HEK293 (cell line): ENCODE data around the gene MACF1.
A peak's percentile ranks its signal among the peaks of the same experiment; 100 is the strongest.

Experiments
- CTCF ChIP-seq: fragments of 450-650 bp; formaldehyde crosslinking; IDR thresholded peaks from 2 replicates; pipeline ENCODE4 v1.5.1; 2016; ENCODE audit warnings: missing biosample characterization, missing genetic modification characterization
- GLI2 ChIP-seq: fragments of 450-650 bp; formaldehyde crosslinking; IDR thresholded peaks from 2 replicates; pipeline ENCODE4; 2017; ENCODE audit warnings: missing biosample characterization, missing genetic modification characterization, low read depth, borderline replicate concordance
- KLF1 ChIP-seq: fragments of 450-650 bp; formaldehyde crosslinking; IDR thresholded peaks from 2 replicates; pipeline ENCODE4 v1.5.1; 2016; ENCODE audit warnings: missing biosample characterization, missing genetic modification characterization
- PRDM4 ChIP-seq: fragments of 450-650 bp; formaldehyde crosslinking; IDR thresholded peaks from 2 replicates; pipeline ENCODE4 v1.5.1; 2017; ENCODE audit warnings: missing biosample characterization, missing genetic modification characterization
- REPIN1 ChIP-seq: fragments of 450-650 bp; formaldehyde crosslinking; IDR thresholded peaks from 2 replicates; pipeline ENCODE4 v1.5.1; 2017; ENCODE audit warnings: missing biosample characterization, missing genetic modification characterization, low read depth
- SCRT2 ChIP-seq: fragments of 450-650 bp; formaldehyde crosslinking; IDR thresholded peaks from 2 replicates; pipeline ENCODE4 v1.5.1; 2016; ENCODE audit warnings: missing biosample characterization, missing genetic modification characterization
- SETDB1 ChIP-seq: IDR thresholded peaks from one replicate; pipeline ENCODE4 v1.6.1; 2017; ENCODE audit warnings: mild to moderate bottlenecking, low read length, moderate library complexity, mixed read lengths; ENCODE audit not compliant: insufficient read length
- ZBTB21 ChIP-seq: fragments of 450-650 bp; formaldehyde crosslinking; IDR thresholded peaks from 2 replicates; pipeline ENCODE4 v1.5.1; 2017; ENCODE audit warnings: missing biosample characterization, missing genetic modification characterization
- ZBTB8A ChIP-seq: fragments of 450-650 bp; formaldehyde crosslinking; IDR thresholded peaks from 2 replicates; pipeline ENCODE4 v1.5.1; 2016; ENCODE audit warnings: missing biosample characterization, missing genetic modification characterization
- ZFP69B ChIP-seq: fragments of 450-650 bp; formaldehyde crosslinking; IDR thresholded peaks from 2 replicates; pipeline ENCODE4 v1.5.1; 2016; ENCODE audit warnings: missing biosample characterization, missing genetic modification characterization
- ZNF148 ChIP-seq: fragments of 450-650 bp; formaldehyde crosslinking; IDR thresholded peaks from 2 replicates; pipeline ENCODE4 v1.5.0; 2017; ENCODE audit warnings: missing biosample characterization, missing genetic modification characterization, borderline replicate concordance
- ZNF19 ChIP-seq: fragments of 450-650 bp; formaldehyde crosslinking; IDR thresholded peaks from 2 replicates; pipeline ENCODE4; 2016; ENCODE audit warnings: missing biosample characterization, missing genetic modification characterization, low read depth
- ZNF211 ChIP-seq: fragments of 450-650 bp; formaldehyde crosslinking; IDR thresholded peaks from 2 replicates; pipeline ENCODE4 v1.5.1; 2016; ENCODE audit warnings: low read depth, missing biosample characterization, missing genetic modification characterization
- ZNF248 ChIP-seq: fragments of 450-650 bp; formaldehyde crosslinking; IDR thresholded peaks from 2 replicates; pipeline ENCODE4 v1.5.1; 2017; ENCODE audit warnings: missing biosample characterization, missing genetic modification characterization
- ZNF274 ChIP-seq, 2 experiments: fragments of 200-500 bp in 1 of 2; fragments of 450-650 bp in 1 of 2; sonication (Bioruptor generic) in 1 of 2; formaldehyde crosslinking in 1 of 2; IDR thresholded peaks; 2 replicates each; pipeline versions ENCODE4 v1.5.1 to v1.6.1; 2014 to 2016; ENCODE audit warnings: borderline replicate concordance in 1 of 2, inconsistent platforms in 1 of 2, low read length in 1 of 2, missing biosample characterization in 1 of 2, missing genetic modification characterization in 1 of 2
- ZNF311 ChIP-seq: fragments of 450-650 bp; formaldehyde crosslinking; IDR thresholded peaks from 2 replicates; pipeline ENCODE4 v1.5.1; 2017; ENCODE audit warnings: missing biosample characterization, missing genetic modification characterization, borderline replicate concordance
- ZNF324 ChIP-seq: fragments of 450-650 bp; formaldehyde crosslinking; IDR thresholded peaks from 2 replicates; pipeline ENCODE4 v1.5.1; 2016; ENCODE audit warnings: missing biosample characterization, missing genetic modification characterization
- ZNF354C ChIP-seq: fragments of 450-650 bp; formaldehyde crosslinking; IDR thresholded peaks from 2 replicates; pipeline ENCODE4 v1.5.1; 2016; ENCODE audit warnings: missing biosample characterization, missing genetic modification characterization, low read depth, borderline replicate concordance
- ZNF404 ChIP-seq: fragments of 450-650 bp; formaldehyde crosslinking; IDR thresholded peaks from 2 replicates; pipeline ENCODE4 v1.5.1; 2017; ENCODE audit warnings: missing biosample characterization, missing genetic modification characterization
- ZNF501 ChIP-seq: fragments of 450-650 bp; formaldehyde crosslinking; IDR thresholded peaks from 2 replicates; pipeline ENCODE4 v1.5.1; 2016; ENCODE audit warnings: missing biosample characterization, missing genetic modification characterization
- ZNF514 ChIP-seq: fragments of 450-650 bp; formaldehyde crosslinking; IDR thresholded peaks from 2 replicates; pipeline ENCODE4 v1.5.1; 2016; ENCODE audit warnings: missing biosample characterization, missing genetic modification characterization
- ZNF521 ChIP-seq: fragments of 450-650 bp; formaldehyde crosslinking; IDR thresholded peaks from 2 replicates; pipeline ENCODE4 v1.5.1; 2017; ENCODE audit warnings: missing biosample characterization, mild to moderate bottlenecking, missing genetic modification characterization
- ZNF560 ChIP-seq: fragments of 450-650 bp; formaldehyde crosslinking; IDR thresholded peaks from 2 replicates; pipeline ENCODE4 v1.5.1; 2017; ENCODE audit warnings: missing biosample characterization, missing genetic modification characterization, borderline replicate concordance
- ZNF585B ChIP-seq: fragments of 450-650 bp; formaldehyde crosslinking; IDR thresholded peaks from 2 replicates; pipeline ENCODE4 v1.5.1; 2016; ENCODE audit warnings: missing biosample characterization, missing genetic modification characterization
- ZNF626 ChIP-seq: fragments of 450-650 bp; sonication (Bioruptor Pico); formaldehyde crosslinking; IDR thresholded peaks from 2 replicates; pipeline ENCODE4 v1.5.1; 2018; ENCODE audit warnings: missing biosample characterization, missing genetic modification characterization, inconsistent platforms
- ZNF670 ChIP-seq: fragments of 450-650 bp; formaldehyde crosslinking; IDR thresholded peaks from 2 replicates; pipeline ENCODE4 v1.5.1; 2016; ENCODE audit warnings: missing biosample characterization, missing genetic modification characterization, low read depth
- ZNF704 ChIP-seq: fragments of 450-650 bp; formaldehyde crosslinking; IDR thresholded peaks from 2 replicates; pipeline ENCODE4 v1.5.1; 2016; ENCODE audit warnings: missing biosample characterization, missing genetic modification characterization
- ZNF707 ChIP-seq: fragments of 450-650 bp; formaldehyde crosslinking; IDR thresholded peaks from 2 replicates; pipeline ENCODE4 v1.5.1; 2016; ENCODE audit warnings: missing biosample characterization, missing genetic modification characterization
- ZNF747 ChIP-seq: fragments of 450-650 bp; formaldehyde crosslinking; IDR thresholded peaks from 2 replicates; pipeline ENCODE4 v1.5.1; 2016; ENCODE audit warnings: missing biosample characterization, missing genetic modification characterization
- ZNF777 ChIP-seq: fragments of 450-650 bp; formaldehyde crosslinking; IDR thresholded peaks from 2 replicates; pipeline ENCODE4 v1.5.1; 2017; ENCODE audit warnings: missing biosample characterization, missing genetic modification characterization, borderline replicate concordance
- ZSCAN5A ChIP-seq: fragments of 450-650 bp; formaldehyde crosslinking; IDR thresholded peaks from 2 replicates; pipeline ENCODE4 v1.5.1; 2016; ENCODE audit warnings: missing biosample characterization, missing genetic modification characterization

The MACF1 gene

GRCh38 chr1:39183503-39184353 lies 20.8 kb upstream of the MACF1 start (continued):
- TF ChIP-seq KLF1 (tag by site-specific recombination) (no peak), ZBTB8A (tag by site-specific recombination) (no peak), GLI2 (no peak; the same call in 1 of the 2 replicates), ZNF324 (tag by site-specific recombination) (no peak), ZSCAN5A (tag by site-specific recombination) (no peak), ZNF626 (tag by site-specific recombination) (no peak), ZNF501 (tag by site-specific recombination) (no peak), ZFP69B (tag by site-specific recombination) (peak; percentile 49; the same call in 1 of the 2 replicates), ZNF211 (tag by site-specific recombination) (no peak), ZNF777 (tag by site-specific recombination) (no peak), ZNF514 (no peak), ZNF670 (no peak), ZNF274 (IDR thresholded peaks at IDR 0.05; ENCODE audit: low read length) (no peak), ZNF274 (tag by site-specific recombination; IDR thresholded peaks at IDR 0.05; ENCODE audit: borderline replicate concordance) (no peak), ZNF521 (tag by site-specific recombination) (no peak), ZNF747 (tag by site-specific recombination) (no peak), REPIN1 (no peak), ZNF404 (tag by site-specific recombination) (no peak), ZNF311 (tag by site-specific recombination) (no peak), PRDM4 (tag by site-specific recombination) (0 out of 2 replicates have a peak, but pooled peaks have one; percentile 24), ZNF707 (tag by site-specific recombination) (no peak), ZNF248 (tag by site-specific recombination) (no peak), ZNF585B (tag by site-specific recombination) (no peak), ZNF354C (tag by site-specific recombination) (no peak), SETDB1 (no peak), SCRT2 (tag by site-specific recombination) (0 out of 2 replicates have a peak, but pooled peaks have one; percentile 23), ZNF704 (tag by site-specific recombination) (no peak), ZBTB21 (tag by site-specific recombination) (peak; percentile 79), CTCF (tag by site-specific recombination) (peak; percentile 75), ZNF560 (no peak), ZNF19 (tag by site-specific recombination) (no peak), ZNF148 (tag by site-specific recombination) (no peak)
